GM19455 (cell line): ENCODE measurements around the gene RAB40B.

Experiments used
- ATAC-seq: cut with Tn5 transposase; IDR thresholded peaks from one replicate; pipeline ENCODE4 v1.9.1; 2021; ENCODE audit not compliant: unreplicated experiment

The RAB40B gene

GRCh38 chr17:82619641-82620040, 78.9 kb downstream of the RAB40B start:
- ATAC-seq = no peak

GRCh38 chr17:82619211-82619610, 79.3 kb downstream of the RAB40B start:
- ATAC-seq = no peak

- no peak for ATAC-seq
Observed at GRCh38 chr17:82616021-82616711, 82.3 kb downstream of the RAB40B start.

- no peak for ATAC-seq
Observed at GRCh38 chr17:82615084-82616020, 83.1 kb downstream of the RAB40B start.

- no peak for ATAC-seq
Observed at GRCh38 chr17:82614095-82614631, 84.3 kb downstream of the RAB40B start.

- no peak for ATAC-seq
Observed at GRCh38 chr17:82613283-82614094, 85.0 kb downstream of the RAB40B start.

- ATAC-seq = no peak
Observed at GRCh38 chr17:82611140-82612058, 87.1 kb downstream of the RAB40B start.

- ATAC-seq = no peak
Observed at GRCh38 chr17:82609655-82610054, 88.8 kb downstream of the RAB40B start.

- no peak for ATAC-seq
Observed at GRCh38 chr17:82608816-82609215, 89.7 kb downstream of the RAB40B start.

- no peak for ATAC-seq
Observed at GRCh38 chr17:82605939-82606600, 92.4 kb downstream of the RAB40B start.
